Measurements from ENCODE around the gene EDAR.

Gene EDAR

DNA sequence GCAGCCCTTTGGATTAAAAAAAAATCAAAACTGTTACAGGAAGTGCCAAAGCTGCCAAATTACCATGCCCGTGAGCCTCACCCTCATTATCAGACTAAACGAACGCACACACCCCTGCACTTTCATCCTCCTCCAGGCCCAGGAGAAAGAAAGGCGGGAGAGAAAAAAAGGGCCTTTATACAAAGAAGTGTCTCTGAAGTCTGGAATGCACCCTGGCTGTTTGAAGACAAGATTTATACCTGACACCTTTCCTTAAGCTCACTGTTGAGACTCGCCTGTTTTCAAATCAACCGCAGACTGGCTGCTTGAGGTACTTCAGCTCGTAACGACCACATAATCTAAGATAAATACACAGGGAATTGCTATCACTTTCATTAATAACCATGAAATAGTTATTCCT is 31.0 kb downstream of the EDAR start:
- TF ChIP-seq, protein P1, sequence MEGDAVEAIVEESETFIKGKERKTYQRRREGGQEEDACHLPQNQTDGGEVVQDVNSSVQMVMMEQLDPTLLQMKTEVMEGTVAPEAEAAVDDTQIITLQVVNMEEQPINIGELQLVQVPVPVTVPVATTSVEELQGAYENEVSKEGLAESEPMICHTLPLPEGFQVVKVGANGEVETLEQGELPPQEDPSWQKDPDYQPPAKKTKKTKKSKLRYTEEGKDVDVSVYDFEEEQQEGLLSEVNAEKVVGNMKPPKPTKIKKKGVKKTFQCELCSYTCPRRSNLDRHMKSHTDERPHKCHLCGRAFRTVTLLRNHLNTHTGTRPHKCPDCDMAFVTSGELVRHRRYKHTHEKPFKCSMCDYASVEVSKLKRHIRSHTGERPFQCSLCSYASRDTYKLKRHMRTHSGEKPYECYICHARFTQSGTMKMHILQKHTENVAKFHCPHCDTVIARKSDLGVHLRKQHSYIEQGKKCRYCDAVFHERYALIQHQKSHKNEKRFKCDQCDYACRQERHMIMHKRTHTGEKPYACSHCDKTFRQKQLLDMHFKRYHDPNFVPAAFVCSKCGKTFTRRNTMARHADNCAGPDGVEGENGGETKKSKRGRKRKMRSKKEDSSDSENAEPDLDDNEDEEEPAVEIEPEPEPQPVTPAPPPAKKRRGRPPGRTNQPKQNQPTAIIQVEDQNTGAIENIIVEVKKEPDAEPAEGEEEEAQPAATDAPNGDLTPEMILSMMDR (conservative IDR thresholded peaks at IDR 0.05) = no peak

DNA sequence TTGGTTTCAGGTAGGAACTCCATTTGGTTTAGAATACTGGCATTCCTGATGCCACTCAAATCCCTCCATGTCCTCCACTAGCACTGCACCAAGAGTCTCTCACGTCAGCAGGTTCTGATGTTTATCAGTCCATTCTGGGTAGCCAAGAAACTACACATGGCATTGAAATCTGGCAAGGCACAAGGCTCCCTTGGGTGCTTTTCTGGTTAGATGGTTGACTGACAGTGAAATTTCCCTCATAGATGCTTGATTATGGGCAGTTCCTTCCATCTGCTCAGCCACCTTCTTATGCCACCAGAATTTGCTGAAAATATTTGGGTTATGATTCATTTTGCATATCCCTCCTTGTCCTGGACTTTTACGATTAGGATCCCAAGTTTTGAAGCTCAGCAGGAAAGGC is 32.6 kb downstream of the EDAR start:
- no peak overlapping the region for H3K27ac ChIP-seq
- TF ChIP-seq, protein P1 (conservative IDR thresholded peaks at IDR 0.05) = no peak

More for the DNA sequence above, 31.0 kb downstream of the EDAR start:
- H3K27ac ChIP-seq = no peak overlapping the region

DNA sequence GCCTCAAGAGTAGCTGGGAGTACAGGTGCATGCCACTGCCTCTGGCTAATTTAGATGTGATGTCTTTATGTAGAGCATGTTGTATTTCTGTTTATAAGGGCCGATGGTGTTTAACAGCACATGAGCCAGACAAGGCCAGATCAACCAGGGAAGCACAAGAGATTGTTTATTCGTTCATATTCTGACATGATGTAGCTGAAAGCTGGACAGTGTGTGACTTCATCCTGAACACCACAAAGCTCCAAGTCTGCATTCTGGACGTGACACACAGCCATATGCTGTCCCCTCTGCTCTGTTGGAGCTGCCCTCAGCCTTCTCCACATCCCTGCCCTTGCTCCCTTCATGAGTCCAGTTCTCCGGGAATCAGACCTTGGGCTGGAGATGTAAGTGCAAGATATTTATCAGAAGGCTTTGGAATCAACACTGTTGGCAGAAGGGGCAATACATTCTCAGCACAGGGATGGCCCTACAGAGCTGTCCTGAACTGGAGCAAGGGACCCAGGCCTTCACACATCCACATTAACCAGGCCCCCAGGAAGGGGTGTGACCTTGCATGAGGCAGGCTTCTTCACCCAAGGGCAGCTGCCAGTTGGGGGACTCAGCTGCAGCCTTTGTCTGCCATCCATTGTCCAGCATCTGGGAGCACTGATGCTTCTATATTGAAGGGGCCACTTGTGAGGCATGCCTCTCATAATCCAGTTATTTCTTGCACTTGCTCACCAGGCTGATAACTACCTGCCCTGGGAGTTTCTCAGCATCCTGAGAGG is 38.5 kb downstream of the EDAR start:
- TF ChIP-seq, protein P1 (conservative IDR thresholded peaks at IDR 0.05) = no peak
- H3K27ac ChIP-seq = no peak overlapping the region

DNA sequence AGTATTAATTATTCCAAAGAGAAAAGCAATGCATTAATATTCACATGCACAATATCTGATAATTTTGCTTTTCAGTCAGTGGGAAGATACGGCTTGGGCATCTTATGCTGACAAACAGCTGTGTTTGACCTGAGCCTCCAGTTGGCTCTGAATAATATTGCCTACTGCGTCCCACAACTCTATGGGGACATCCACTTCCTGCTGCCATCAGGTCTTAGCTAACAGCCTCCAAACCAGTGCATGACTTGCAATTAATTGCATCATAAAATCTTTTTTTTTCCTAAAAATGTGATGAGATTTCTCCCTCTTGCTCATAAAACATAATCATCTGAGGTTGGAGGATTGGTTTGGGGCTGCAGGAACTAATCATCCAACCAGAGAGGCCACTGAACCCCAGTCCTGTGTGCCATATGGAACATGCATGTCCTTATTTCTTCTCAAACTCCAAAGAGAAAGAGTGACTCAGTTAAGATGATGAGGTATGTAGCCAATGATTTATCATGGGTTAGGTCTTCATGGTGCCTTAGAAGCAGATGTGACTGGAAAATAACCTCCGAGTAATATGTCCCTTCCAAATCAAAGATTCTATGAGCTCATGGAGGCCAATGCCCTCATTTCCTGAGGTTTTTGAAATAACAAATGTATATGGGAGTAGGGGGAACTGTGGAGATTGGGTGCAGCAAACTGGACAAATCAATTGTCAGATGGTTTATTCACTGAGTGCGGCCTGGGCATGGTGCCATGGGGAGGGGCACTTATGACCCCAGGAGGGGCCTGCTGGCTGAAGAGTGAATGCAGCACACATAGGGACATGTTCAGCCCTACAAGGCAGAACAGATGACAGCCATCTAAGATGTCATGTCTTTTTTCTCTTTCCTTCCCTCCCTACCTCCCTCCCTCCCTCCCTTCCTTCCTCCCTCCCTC is 39.4 kb downstream of the EDAR start:
- H3K27ac ChIP-seq = no peak overlapping the region
- TF ChIP-seq, protein P1 (conservative IDR thresholded peaks at IDR 0.05) = no peak

DNA sequence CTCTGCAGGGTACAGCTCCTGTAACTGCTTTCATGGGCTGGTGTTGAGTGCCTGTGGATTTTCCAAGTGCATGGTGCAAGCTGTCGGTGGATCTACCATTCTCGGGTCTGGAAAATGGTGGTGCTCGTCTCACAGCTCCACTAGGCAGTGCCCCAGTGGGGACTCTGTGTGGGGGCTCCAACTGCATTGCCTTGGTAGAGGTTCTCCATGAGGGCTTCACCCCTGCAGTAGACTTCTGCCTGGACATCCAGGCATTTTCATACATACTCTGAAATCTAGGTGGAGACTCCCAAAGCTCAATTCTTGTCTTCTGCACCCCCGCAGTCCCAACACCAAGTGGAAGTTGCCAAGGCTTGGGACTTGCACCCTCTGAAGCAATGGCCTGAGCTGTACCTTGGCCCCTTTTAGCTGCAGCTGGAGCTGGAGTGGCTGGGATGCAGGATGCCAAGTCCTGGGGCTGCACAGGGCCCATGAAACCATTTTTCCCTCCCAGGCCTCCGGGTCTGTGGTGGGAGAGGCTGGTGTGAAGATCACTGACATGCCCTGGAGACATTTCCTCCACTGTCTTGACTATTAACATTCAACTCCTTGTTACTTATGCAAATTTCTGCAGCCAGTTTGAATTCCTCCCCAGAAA is 41.6 kb downstream of the EDAR start:
- H3K27ac ChIP-seq = no peak overlapping the region
- TF ChIP-seq, protein P1 (conservative IDR thresholded peaks at IDR 0.05) = no peak

DNA sequence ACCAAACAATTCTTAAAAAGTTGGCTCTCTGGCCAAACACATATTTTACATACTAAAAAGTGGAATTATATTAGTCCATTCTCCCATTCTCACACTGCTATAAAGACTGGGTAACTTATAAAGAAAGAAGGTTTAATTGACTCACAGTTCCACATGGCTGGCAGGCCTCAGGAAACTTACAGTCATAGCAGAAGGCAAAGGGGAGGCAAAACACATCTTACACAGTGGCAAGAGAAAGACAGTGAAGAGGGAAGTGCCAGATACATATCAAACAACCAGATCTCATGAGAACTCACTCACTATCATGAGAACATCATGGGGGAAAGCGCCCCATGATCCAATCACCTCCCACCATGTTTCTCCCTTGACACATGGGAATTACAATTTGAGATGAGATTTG is 42.6 kb downstream of the EDAR start:
- no peak overlapping the region for H3K27ac ChIP-seq
- TF ChIP-seq, protein P1 (conservative IDR thresholded peaks at IDR 0.05) = no peak

DNA sequence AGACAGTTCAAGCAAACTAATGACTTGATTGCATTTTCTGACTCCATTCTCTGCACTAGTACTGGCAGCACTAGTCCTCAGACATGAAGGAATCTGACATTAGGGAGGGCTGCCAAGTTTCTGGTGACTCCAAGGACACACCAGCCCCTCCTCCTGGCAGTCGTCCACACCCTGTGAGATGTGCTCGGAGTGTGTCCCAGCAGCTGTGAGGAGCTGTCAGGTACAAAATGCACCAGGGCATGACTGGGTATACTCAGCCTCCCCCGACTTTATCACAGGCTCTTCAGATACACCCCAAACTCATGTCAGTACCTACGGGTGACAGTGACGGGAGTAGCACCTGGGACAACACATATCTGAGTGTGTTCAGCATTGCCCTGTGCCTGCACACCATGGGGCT is 43.1 kb downstream of the EDAR start:
- TF ChIP-seq, protein P1 (conservative IDR thresholded peaks at IDR 0.05) = no peak
- no peak overlapping the region for H3K27ac ChIP-seq

Measured in VCaP (cell line).